GM12892 (cell line): ENCODE results near the gene VDR.

Source experiments
- POLR2A ChIP-seq: IDR thresholded peaks from 2 replicates; pipeline ENCODE4 v1.6.1; 2011; ENCODE audit warnings: low read depth, low read length, control low read depth
- POLR2AphosphoS5 ChIP-seq: IDR thresholded peaks from 2 replicates; pipeline ENCODE4 v1.6.1; 2011; ENCODE audit warnings: low read depth, low read length, control low read depth
- TAF1 ChIP-seq: IDR thresholded peaks from 2 replicates; pipeline ENCODE4 v1.6.1; 2011; ENCODE audit warnings: low read depth, mild to moderate bottlenecking, control low read depth, low read length, borderline replicate concordance

DNA sequence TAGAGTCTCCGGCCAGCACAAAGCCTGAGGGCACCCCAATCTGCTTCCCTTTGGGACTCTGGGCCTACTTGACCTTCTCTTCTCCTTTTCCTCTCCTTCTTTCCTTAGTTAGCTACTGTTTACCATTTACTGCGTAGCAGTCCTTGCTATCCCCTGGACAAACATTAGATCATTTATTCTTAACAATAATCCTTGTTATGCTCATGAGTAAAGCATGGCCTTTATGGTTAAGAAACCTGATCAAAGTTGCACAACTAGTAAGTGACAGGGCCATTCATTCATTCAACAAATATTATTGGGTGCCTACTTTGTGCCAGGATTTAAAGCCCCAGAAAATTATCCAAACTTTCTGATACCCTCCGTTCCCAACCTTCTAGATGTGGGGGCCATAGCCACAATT lies 81.9 kb downstream of the VDR start:
- TF ChIP-seq POLR2A (no peak), POLR2AphosphoS5 (no peak), TAF1 (no peak)
